WTC11 (cell line): ENCODE measurements around the gene PPP1R16B.

Experiments
- CREM ChIP-seq: sonication (generic); formaldehyde crosslinking; IDR thresholded peaks from 2 replicates; pipeline ENCODE4 v1.8.1; 2022; ENCODE audit warnings: mild to moderate bottlenecking, missing genetic modification reagents, moderate library complexity
- ETV6 ChIP-seq: sonication (generic); formaldehyde crosslinking; IDR thresholded peaks from 2 replicates; pipeline ENCODE4 v1.8.1; 2022; ENCODE audit warnings: mild to moderate bottlenecking, missing genetic modification reagents
- GABPB1 ChIP-seq: sonication (generic); formaldehyde crosslinking; IDR thresholded peaks from 2 replicates; pipeline ENCODE4 v1.8.1; 2023; ENCODE audit warnings: mild to moderate bottlenecking, missing genetic modification reagents
- HMGA2 ChIP-seq: fragments of 250-450 bp; sonication (Bioruptor Pico); IDR thresholded peaks from 2 replicates; pipeline ENCODE4 v1.4.0; 2021; ENCODE audit warnings: mild to moderate bottlenecking, moderate library complexity
- IRF2 ChIP-seq: sonication (generic); formaldehyde crosslinking; IDR thresholded peaks from 2 replicates; pipeline ENCODE4 v1.8.0; 2022; ENCODE audit warnings: low read depth, missing genetic modification reagents, borderline replicate concordance
- NFE2L1 ChIP-seq: sonication (generic); formaldehyde crosslinking; IDR thresholded peaks from 2 replicates; pipeline ENCODE4 v1.8.1; 2023; ENCODE audit warnings: missing genetic modification reagents
- SP1 ChIP-seq: sonication (generic); formaldehyde crosslinking; conservative IDR thresholded peaks from 2 replicates; pipeline ENCODE4 v1.8.1; 2022; ENCODE audit warnings: missing genetic modification reagents
- ZBTB21 ChIP-seq: sonication (generic); formaldehyde crosslinking; IDR thresholded peaks from 2 replicates; pipeline ENCODE4 v1.8.1; 2023; ENCODE audit warnings: mild to moderate bottlenecking, missing genetic modification reagents, borderline replicate concordance
- TF ChIP-seq, protein P1 (sequence below): sonication (generic); formaldehyde crosslinking; IDR thresholded peaks from 2 replicates; pipeline ENCODE4 v1.8.0; 2023; ENCODE audit warnings: missing genetic modification reagents, mild to moderate bottlenecking, borderline replicate concordance
- TF ChIP-seq, protein P2 (sequence below): fragments of 200-600 bp; IDR thresholded peaks from 2 replicates; pipeline ENCODE4 v1.8.0; 2022; ENCODE audit warnings: antibody characterized with exemption
- TF ChIP-seq, protein P3 (sequence below): sonication (generic); formaldehyde crosslinking; IDR thresholded peaks from 2 replicates; pipeline ENCODE4 v1.8.1; 2022; ENCODE audit warnings: low read depth, missing genetic modification reagents, borderline replicate concordance

DNA sequence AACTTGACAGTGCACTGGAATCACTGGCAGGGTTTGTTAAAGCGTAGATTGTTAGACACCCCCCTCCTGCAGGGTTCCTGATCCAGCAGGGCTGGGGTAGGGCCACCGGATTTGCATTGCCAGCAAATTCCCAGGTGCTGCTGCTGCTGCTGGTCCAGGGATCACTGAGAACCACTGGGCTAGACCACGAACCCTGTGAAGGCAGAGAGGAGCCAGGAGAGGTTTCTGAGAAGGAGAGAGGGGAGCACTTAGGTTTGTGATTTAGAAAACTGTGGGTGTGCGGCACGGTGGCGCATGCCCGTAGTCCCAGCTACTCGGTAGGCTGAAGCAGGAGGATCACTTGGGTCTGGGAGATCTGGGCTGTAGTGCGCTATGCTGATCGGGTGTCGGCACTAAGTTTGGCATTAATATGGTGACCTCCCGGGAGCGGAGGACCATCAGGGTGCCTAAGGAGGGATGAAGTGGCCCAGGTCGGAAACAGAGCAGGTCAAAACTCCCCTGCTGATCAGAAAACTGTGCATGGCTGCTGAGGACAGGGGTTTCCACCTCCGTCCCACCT, 67.1 kb downstream of the PPP1R16B start:
- TF ChIP-seq, protein P1, sequence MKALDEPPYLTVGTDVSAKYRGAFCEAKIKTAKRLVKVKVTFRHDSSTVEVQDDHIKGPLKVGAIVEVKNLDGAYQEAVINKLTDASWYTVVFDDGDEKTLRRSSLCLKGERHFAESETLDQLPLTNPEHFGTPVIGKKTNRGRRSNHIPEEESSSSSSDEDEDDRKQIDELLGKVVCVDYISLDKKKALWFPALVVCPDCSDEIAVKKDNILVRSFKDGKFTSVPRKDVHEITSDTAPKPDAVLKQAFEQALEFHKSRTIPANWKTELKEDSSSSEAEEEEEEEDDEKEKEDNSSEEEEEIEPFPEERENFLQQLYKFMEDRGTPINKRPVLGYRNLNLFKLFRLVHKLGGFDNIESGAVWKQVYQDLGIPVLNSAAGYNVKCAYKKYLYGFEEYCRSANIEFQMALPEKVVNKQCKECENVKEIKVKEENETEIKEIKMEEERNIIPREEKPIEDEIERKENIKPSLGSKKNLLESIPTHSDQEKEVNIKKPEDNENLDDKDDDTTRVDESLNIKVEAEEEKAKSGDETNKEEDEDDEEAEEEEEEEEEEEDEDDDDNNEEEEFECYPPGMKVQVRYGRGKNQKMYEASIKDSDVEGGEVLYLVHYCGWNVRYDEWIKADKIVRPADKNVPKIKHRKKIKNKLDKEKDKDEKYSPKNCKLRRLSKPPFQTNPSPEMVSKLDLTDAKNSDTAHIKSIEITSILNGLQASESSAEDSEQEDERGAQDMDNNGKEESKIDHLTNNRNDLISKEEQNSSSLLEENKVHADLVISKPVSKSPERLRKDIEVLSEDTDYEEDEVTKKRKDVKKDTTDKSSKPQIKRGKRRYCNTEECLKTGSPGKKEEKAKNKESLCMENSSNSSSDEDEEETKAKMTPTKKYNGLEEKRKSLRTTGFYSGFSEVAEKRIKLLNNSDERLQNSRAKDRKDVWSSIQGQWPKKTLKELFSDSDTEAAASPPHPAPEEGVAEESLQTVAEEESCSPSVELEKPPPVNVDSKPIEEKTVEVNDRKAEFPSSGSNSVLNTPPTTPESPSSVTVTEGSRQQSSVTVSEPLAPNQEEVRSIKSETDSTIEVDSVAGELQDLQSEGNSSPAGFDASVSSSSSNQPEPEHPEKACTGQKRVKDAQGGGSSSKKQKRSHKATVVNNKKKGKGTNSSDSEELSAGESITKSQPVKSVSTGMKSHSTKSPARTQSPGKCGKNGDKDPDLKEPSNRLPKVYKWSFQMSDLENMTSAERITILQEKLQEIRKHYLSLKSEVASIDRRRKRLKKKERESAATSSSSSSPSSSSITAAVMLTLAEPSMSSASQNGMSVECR (CRISPR knock-in tag), result no peak
- TF ChIP-seq SP1 (CRISPR knock-in tag) (no peak), IRF2 (CRISPR knock-in tag) (no peak), GABPB1 (CRISPR knock-in tag) (no peak), ZBTB21 (CRISPR knock-in tag) (no peak), ETV6 (CRISPR knock-in tag) (no peak), CREM (CRISPR knock-in tag) (no peak), HMGA2 (CRISPR knock-in tag) (no peak), NFE2L1 (CRISPR knock-in tag) (no peak)
- TF ChIP-seq, protein P2, sequence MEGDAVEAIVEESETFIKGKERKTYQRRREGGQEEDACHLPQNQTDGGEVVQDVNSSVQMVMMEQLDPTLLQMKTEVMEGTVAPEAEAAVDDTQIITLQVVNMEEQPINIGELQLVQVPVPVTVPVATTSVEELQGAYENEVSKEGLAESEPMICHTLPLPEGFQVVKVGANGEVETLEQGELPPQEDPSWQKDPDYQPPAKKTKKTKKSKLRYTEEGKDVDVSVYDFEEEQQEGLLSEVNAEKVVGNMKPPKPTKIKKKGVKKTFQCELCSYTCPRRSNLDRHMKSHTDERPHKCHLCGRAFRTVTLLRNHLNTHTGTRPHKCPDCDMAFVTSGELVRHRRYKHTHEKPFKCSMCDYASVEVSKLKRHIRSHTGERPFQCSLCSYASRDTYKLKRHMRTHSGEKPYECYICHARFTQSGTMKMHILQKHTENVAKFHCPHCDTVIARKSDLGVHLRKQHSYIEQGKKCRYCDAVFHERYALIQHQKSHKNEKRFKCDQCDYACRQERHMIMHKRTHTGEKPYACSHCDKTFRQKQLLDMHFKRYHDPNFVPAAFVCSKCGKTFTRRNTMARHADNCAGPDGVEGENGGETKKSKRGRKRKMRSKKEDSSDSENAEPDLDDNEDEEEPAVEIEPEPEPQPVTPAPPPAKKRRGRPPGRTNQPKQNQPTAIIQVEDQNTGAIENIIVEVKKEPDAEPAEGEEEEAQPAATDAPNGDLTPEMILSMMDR, result no peak
- TF ChIP-seq, protein P3, sequence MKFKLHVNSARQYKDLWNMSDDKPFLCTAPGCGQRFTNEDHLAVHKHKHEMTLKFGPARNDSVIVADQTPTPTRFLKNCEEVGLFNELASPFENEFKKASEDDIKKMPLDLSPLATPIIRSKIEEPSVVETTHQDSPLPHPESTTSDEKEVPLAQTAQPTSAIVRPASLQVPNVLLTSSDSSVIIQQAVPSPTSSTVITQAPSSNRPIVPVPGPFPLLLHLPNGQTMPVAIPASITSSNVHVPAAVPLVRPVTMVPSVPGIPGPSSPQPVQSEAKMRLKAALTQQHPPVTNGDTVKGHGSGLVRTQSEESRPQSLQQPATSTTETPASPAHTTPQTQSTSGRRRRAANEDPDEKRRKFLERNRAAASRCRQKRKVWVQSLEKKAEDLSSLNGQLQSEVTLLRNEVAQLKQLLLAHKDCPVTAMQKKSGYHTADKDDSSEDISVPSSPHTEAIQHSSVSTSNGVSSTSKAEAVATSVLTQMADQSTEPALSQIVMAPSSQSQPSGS (CRISPR knock-in tag), result no peak
